ENCODE data around the gene EPHA2. TPM values are rescaled to one million over a fixed set of nuclear protein-coding genes. Genes with fewer than 3 reads are reported as not detected.

Gene EPHA2
- total RNA-seq, 1 experiment from 2014 or later: 263 TPM

DNA sequence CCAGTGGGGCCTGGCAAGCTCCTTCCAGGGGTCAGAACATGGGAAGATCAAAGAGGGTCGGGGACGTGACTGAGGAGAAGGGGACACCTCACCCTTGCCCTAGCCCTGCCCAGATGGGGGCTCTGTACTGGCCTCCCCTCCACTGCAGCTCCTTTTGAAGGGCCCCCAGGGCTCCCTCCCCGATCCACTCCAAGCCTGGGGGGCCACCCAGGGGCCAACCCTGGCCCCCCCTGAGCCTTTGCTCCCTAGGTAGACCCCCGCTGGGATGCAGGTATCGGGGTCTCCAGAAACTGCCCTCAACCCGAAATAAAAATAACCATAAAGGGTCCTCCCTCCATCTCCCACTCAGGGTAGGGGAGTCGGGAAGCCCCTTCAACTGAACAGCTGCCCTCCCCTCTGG lies 45.0 kb downstream of the EPHA2 start:
- Histone ChIP-seq H3K4me3 (ENCODE audit: low read depth in 2 of 2, low read length in 2 of 2) (no peak overlapping the region), H3K9me3 (ENCODE audit: control insufficient read depth, insufficient read depth, low read depth, low read length) (no peaks in the 10 kb centered on the region), H3K4me1 (ENCODE audit: control insufficient read depth, insufficient read depth, low read length) (peaks cover 13% of the 10 kb centered on the region), H3K27ac (ENCODE audit: low read length) (no peak overlapping the region), H3K27me3 (ENCODE audit: control insufficient read depth, insufficient read depth, low read length) (no peaks in the 10 kb centered on the region), H3K36me3 (ENCODE audit: control insufficient read depth, insufficient read depth, low read length) (no peaks in the 10 kb centered on the region)
- no peak for DNase-seq (ENCODE audit: low read depth, low spot score)
- BruUV-seq (replicated peaks): no TSS peak
- ChIA-PET POLR2A (no interaction called here), CTCF (no interaction called here)
- intact Hi-C loops (cut with micrococcal nuclease; ENCODE audit: unreplicated experiment) (no loop called here), in situ Hi-C loops (cut with HindIII; ENCODE audit: low pct_unique_long_range_greater_than_20kb, low sequenced_read_pairs) (no loop called here)
- TF ChIP-seq TCF7L2 (IDR thresholded peaks at IDR 0.05; ENCODE audit: low read depth, low read length) (no peak), SIN3A (IDR thresholded peaks at IDR 0.05; ENCODE audit: borderline replicate concordance, insufficient read depth, low read depth, low read length) (no peak), POLR2AphosphoS5 (IDR thresholded peaks at IDR 0.05; ENCODE audit: low read depth, low read length) (no peak)
- TF ChIP-seq, protein P1, sequence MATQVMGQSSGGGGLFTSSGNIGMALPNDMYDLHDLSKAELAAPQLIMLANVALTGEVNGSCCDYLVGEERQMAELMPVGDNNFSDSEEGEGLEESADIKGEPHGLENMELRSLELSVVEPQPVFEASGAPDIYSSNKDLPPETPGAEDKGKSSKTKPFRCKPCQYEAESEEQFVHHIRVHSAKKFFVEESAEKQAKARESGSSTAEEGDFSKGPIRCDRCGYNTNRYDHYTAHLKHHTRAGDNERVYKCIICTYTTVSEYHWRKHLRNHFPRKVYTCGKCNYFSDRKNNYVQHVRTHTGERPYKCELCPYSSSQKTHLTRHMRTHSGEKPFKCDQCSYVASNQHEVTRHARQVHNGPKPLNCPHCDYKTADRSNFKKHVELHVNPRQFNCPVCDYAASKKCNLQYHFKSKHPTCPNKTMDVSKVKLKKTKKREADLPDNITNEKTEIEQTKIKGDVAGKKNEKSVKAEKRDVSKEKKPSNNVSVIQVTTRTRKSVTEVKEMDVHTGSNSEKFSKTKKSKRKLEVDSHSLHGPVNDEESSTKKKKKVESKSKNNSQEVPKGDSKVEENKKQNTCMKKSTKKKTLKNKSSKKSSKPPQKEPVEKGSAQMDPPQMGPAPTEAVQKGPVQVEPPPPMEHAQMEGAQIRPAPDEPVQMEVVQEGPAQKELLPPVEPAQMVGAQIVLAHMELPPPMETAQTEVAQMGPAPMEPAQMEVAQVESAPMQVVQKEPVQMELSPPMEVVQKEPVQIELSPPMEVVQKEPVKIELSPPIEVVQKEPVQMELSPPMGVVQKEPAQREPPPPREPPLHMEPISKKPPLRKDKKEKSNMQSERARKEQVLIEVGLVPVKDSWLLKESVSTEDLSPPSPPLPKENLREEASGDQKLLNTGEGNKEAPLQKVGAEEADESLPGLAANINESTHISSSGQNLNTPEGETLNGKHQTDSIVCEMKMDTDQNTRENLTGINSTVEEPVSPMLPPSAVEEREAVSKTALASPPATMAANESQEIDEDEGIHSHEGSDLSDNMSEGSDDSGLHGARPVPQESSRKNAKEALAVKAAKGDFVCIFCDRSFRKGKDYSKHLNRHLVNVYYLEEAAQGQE (IDR thresholded peaks at IDR 0.05; ENCODE audit: insufficient read depth in 1 of 2, low read depth in 2 of 2, low read length in 1 of 2): no peak
- TF ChIP-seq, protein P2, sequence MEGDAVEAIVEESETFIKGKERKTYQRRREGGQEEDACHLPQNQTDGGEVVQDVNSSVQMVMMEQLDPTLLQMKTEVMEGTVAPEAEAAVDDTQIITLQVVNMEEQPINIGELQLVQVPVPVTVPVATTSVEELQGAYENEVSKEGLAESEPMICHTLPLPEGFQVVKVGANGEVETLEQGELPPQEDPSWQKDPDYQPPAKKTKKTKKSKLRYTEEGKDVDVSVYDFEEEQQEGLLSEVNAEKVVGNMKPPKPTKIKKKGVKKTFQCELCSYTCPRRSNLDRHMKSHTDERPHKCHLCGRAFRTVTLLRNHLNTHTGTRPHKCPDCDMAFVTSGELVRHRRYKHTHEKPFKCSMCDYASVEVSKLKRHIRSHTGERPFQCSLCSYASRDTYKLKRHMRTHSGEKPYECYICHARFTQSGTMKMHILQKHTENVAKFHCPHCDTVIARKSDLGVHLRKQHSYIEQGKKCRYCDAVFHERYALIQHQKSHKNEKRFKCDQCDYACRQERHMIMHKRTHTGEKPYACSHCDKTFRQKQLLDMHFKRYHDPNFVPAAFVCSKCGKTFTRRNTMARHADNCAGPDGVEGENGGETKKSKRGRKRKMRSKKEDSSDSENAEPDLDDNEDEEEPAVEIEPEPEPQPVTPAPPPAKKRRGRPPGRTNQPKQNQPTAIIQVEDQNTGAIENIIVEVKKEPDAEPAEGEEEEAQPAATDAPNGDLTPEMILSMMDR (IDR thresholded peaks at IDR 0.05): no peak
- ATAC-seq: no peak

- no peak overlapping the region for H3K4me3 ChIP-seq (ENCODE audit: low read depth in 2 of 2, low read length in 2 of 2)
- H3K27me3 ChIP-seq (ENCODE audit: control insufficient read depth, insufficient read depth, low read length): no peaks in the 10 kb centered on the region
- no TSS peak for BruUV-seq (replicated peaks)
- no peaks in the 10 kb centered on the region for H3K36me3 ChIP-seq (ENCODE audit: control insufficient read depth, insufficient read depth, low read length)
- H3K9me3 ChIP-seq (ENCODE audit: control insufficient read depth, insufficient read depth, low read depth, low read length): no peaks in the 10 kb centered on the region
- intact Hi-C loops (cut with micrococcal nuclease; ENCODE audit: unreplicated experiment): no loop called here
- no peak for ATAC-seq
- no peak for DNase-seq (ENCODE audit: low read depth, low spot score)
- H3K27ac ChIP-seq (ENCODE audit: low read length): no peak overlapping the region
- ChIA-PET POLR2A (no interaction called here), CTCF (no interaction called here)
- in situ Hi-C loops (cut with HindIII; ENCODE audit: low pct_unique_long_range_greater_than_20kb, low sequenced_read_pairs): no loop called here
- TF ChIP-seq TCF7L2 (IDR thresholded peaks at IDR 0.05; ENCODE audit: low read depth, low read length) (no peak), POLR2AphosphoS5 (IDR thresholded peaks at IDR 0.05; ENCODE audit: low read depth, low read length) (no peak), SIN3A (IDR thresholded peaks at IDR 0.05; ENCODE audit: borderline replicate concordance, insufficient read depth, low read depth, low read length) (no peak)
- TF ChIP-seq, protein P1 (IDR thresholded peaks at IDR 0.05; ENCODE audit: insufficient read depth in 1 of 2, low read depth in 2 of 2, low read length in 1 of 2): no peak
- TF ChIP-seq, protein P2 (IDR thresholded peaks at IDR 0.05): no peak
- peaks cover 13% of the 10 kb centered on the region for H3K4me1 ChIP-seq (ENCODE audit: control insufficient read depth, insufficient read depth, low read length)
These were observed 45.4 kb downstream of the EPHA2 start for GRCh38 chr1:16110456-16110855.
